ENCODE results near the gene NDUFS7. TPM values are rescaled to one million over a fixed set of nuclear protein-coding genes. Genes with fewer than 3 reads are reported as not detected.
A peak's percentile ranks its signal among the peaks of the same experiment; 100 is the strongest.

Gene NDUFS7
- total RNA-seq, 1 donor from 2014 or later: 109 TPM

DNA sequence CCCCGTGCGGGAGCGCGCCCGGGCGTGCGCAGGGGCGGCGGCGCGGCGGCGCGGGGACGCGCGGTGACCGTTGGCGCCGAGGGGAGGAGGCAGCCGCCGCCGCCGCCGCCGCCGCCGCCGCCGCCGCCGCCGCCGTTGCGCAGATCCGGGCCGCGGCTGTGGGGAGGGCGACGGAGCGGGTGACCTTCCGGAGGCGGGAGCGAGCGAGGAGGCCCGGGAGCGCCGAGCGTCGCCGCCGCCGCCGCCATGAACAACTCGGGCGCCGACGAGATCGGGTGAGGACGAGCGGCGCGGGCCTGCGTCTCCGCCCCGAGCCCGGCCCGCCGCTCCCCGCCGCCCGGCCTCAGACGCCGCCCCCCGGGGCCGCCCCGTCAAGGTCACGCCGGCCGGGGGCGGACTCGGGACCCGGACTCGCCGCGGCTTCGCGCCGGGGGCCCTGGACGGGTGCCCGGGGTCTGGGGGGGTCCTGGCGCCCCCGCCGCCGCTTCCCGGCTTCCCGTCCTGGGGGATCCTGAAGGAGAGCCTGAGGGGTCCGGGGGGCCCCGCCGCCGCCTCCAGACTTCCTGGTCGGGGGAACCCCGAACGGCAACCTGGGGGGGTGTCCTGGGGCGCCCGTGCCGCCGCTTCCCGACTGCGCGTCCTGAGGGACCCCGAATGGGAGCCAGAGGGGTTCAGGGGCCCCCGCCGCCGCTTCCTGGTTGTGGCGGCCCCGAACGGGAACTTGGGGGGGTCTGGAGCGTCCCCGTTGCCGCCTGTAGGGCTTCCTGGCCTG is 24.0 kb downstream of the NDUFS7 start, which contains the start of gene DAZAP1:
TSS of gene DAZAP1 (plus strand) at position 59 of the 772 bp plus-strand sequence. CDS start at position 247, 188 bp downstream.
- peaks cover 15% of the 10 kb centered on the region for H3K36me3 ChIP-seq (ENCODE audit: control insufficient read depth, insufficient read depth, low read length)
- DNase-seq (ENCODE audit: low read depth) (no peak), FAIRE-seq (no peak)
- no peak for TF ChIP-seq CTCF (IDR thresholded peaks at IDR 0.05; ENCODE audit: insufficient read depth, low read length, severe bottlenecking)
- no peaks in the 10 kb centered on the region for H3K27me3 ChIP-seq (ENCODE audit: control insufficient read depth, insufficient read depth, low read length)
- H3K4me3 ChIP-seq (ENCODE audit: low read depth, low read length): peak within 1 kb of the TSS; percentile 88

DNA sequence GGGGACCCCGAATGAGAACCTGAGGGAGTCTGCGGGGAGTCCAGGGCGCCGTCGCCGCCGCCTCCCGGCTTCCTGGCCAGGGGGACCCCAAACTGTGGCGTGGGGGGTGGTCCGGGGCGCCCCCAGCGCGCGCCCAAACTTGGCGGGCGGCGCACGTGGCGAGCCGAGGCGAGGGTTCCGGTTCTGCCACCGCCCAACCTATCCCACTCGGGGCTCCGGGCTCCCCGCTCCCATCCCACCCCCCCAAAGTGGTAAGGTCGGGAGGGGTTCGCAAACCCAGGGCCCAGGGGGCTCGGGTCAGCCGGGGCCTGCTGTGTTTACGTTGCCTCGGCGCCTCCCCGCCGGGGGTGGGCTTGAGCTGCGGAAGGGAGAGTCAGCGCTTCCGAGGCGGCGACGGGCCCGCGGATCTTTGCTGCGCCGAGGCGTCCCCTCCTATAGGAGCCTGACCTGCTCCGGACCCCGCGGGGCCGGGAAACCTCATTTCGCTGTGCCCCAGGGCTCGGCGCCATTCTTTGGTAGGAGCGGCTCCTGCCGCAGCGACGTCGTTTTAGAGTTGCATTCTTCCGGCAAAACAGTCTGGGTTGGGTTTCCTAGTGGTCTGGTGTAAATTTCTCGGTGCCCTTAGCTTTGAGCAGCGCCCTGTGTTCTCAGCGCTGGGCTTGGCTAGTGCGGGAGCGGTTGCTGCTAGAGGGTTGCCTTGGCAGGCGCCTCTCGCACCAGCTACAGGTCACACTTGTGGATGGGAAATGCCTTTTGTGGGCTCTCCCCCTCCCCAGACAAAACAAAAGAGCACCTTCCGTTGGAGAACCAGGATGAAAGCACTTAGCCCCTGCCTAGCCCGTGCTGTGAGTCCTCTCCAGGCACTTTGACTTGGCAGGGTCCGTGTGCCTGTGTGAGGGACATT is 24.8 kb downstream of the NDUFS7 start:
- Histone ChIP-seq H3K36me3 (ENCODE audit: control insufficient read depth, insufficient read depth, low read length) (peaks cover 19% of the 10 kb centered on the region), H3K27me3 (ENCODE audit: control insufficient read depth, insufficient read depth, low read length) (no peaks in the 10 kb centered on the region), H3K4me3 (ENCODE audit: low read depth, low read length) (peak overlapping the region; percentile 88)
- no peak for FAIRE-seq
- DNase-seq (ENCODE audit: low read depth): no peak
- no peak for TF ChIP-seq CTCF (IDR thresholded peaks at IDR 0.05; ENCODE audit: insufficient read depth, low read length, severe bottlenecking)

- Histone ChIP-seq H3K4me3 (ENCODE audit: low read depth, low read length) (peak overlapping the region; percentile 88), H3K27me3 (ENCODE audit: control insufficient read depth, insufficient read depth, low read length) (no peaks in the 10 kb centered on the region), H3K36me3 (ENCODE audit: control insufficient read depth, insufficient read depth, low read length) (peaks cover 20% of the 10 kb centered on the region)
- FAIRE-seq: no peak
- no peak for TF ChIP-seq CTCF (IDR thresholded peaks at IDR 0.05; ENCODE audit: insufficient read depth, low read length, severe bottlenecking)
- no peak for DNase-seq (ENCODE audit: low read depth)
Observed at GRCh38 chr19:1409204-1410005, 25.7 kb downstream of the NDUFS7 start.

DNA sequence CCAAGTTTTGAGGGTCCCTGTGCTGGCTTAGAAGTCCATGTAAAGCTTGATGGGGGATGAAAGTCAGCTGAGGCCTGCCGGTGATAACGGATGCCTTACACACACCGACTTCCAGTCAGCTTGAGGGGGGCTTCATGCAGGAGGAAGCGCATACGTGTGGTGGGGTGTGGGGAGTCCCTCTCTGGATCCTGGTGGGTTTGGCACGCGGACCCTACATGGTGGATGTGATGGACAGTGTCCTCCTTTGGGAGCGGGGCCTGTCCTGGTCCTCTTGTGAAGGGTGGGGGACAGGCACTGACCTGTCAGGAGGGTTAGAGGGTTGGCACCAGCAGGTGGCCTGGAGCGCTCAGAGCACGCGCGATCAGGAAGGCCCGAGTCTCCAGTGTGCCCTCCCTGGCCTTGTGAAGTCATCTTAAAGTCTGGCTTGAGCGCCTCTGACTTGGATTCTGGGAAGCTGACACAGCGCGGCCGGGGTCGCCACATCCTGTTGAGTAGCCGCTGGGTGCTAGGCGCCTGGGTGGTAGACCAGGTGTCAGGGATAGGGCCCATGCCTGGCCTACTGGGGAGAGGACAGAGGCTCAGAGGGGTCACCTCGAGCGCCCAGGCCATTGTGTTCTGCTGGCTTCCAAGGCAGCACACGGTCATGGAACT is 26.6 kb downstream of the NDUFS7 start:
- no peak for DNase-seq (ENCODE audit: low read depth)
- TF ChIP-seq CTCF (IDR thresholded peaks at IDR 0.05; ENCODE audit: insufficient read depth, low read length, severe bottlenecking): no peak
- Histone ChIP-seq H3K4me3 (ENCODE audit: low read depth, low read length) (no peak overlapping the region), H3K27me3 (ENCODE audit: control insufficient read depth, insufficient read depth, low read length) (no peaks in the 10 kb centered on the region), H3K36me3 (ENCODE audit: control insufficient read depth, insufficient read depth, low read length) (peaks cover 20% of the 10 kb centered on the region)
- FAIRE-seq: no peak

DNA sequence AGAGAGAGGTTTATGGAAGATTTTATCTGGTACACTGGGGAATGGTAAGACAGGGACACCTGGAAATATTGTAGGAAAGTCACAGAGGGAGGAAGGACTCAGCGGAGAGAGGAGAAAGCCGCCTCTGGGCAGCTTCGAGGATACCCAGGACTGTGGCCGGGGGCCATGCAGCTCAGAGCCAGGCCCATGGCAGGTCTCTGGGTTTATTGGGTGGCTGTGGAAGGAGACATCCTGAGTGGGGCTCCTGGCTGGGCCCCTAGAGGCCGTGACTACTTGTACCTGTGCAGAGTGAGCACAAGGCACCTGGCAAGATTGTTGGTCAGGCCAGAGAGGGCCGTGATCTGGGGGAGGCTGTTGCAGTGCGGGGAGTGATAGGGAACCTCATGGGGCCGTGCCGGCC is 27.1 kb downstream of the NDUFS7 start:
- no peak overlapping the region for H3K4me3 ChIP-seq (ENCODE audit: low read depth, low read length)
- FAIRE-seq (no peak), DNase-seq (ENCODE audit: low read depth) (no peak)
- H3K27me3 ChIP-seq (ENCODE audit: control insufficient read depth, insufficient read depth, low read length): no peaks in the 10 kb centered on the region
- TF ChIP-seq CTCF (IDR thresholded peaks at IDR 0.05; ENCODE audit: insufficient read depth, low read length, severe bottlenecking): no peak
- peaks cover 20% of the 10 kb centered on the region for H3K36me3 ChIP-seq (ENCODE audit: control insufficient read depth, insufficient read depth, low read length)

All from bronchial epithelial cell (primary cell).